Small intestine (tissue), 7 donors: ENCODE data around the gene TENM4. TPM values are rescaled to one million over a fixed set of nuclear protein-coding genes. Genes with fewer than 3 reads are reported as not detected.
"Not testable (repeated sequence)": the region's sequence is repeated elsewhere in the genome, so short reads cannot be mapped to it uniquely, and the experiment has no call there.

ENCODE experiments used
- DNase-seq, 2 donors: peaks; one replicate each; pipeline versions ENCODE4 v3.0.0 to v3.0.0-alpha.2; 2013
- FAIRE-seq: peaks from 2 replicates; lab custom pipeline; 2012; peaks lifted over from hg19 to GRCh38; lab: Jason Lieb, UNC
- H3K27ac ChIP-seq, 3 donors: one replicate each; pipeline ENCODE4 v1.5.1; 2013; ENCODE audit warnings: low read length in 2 of 3, mild to moderate bottlenecking in 2 of 3, control low read depth in 1 of 3, inconsistent platforms in 1 of 3, low read depth in 1 of 3, moderate library complexity in 1 of 3
- H3K27me3 ChIP-seq, 3 donors: one replicate each; pipeline ENCODE4 v1.6.1; 2013; ENCODE audit warnings: low read length in 3 of 3, inconsistent platforms in 1 of 3; ENCODE audit not compliant: control insufficient read depth in 3 of 3, insufficient read depth in 3 of 3
- H3K36me3 ChIP-seq, 3 donors: one replicate each; pipeline ENCODE4 v1.6.1; 2013; ENCODE audit warnings: low read length in 3 of 3, inconsistent platforms in 1 of 3, low read depth in 1 of 3, mild to moderate bottlenecking in 1 of 3, moderate library complexity in 1 of 3; ENCODE audit not compliant: control insufficient read depth in 3 of 3, insufficient read depth in 2 of 3
- H3K4me1 ChIP-seq, 3 donors: one replicate each; pipeline ENCODE4 v1.6.1; 2013; ENCODE audit warnings: low read length in 2 of 3, inconsistent platforms in 1 of 3, low read depth in 1 of 3, mild to moderate bottlenecking in 1 of 3, moderate library complexity in 1 of 3; ENCODE audit not compliant: control insufficient read depth in 3 of 3, insufficient read depth in 2 of 3
- H3K4me3 ChIP-seq, 3 donors: one replicate each; pipeline ENCODE4 v1.5.1; 2013; ENCODE audit warnings: low read length in 3 of 3, control low read depth in 1 of 3, inconsistent platforms in 1 of 3, low read depth in 1 of 3, mild to moderate bottlenecking in 1 of 3, moderate library complexity in 1 of 3
- H3K9me3 ChIP-seq, 2 donors: one replicate each; pipeline ENCODE4 v1.6.1; 2013; ENCODE audit warnings: low read depth in 1 of 2, low read length in 1 of 2; ENCODE audit not compliant: control insufficient read depth in 2 of 2, insufficient read depth in 1 of 2
- WGBS, 3 donors: extraction: QIAGEN DNeasy Blood & Tissue Kit; methylation state at CpG; one replicate each; pipeline ENCODE4 v1.1.7; 2013; 5-methylcytosine and 5-hydroxymethylcytosine counted together
- polyA plus RNA-seq, 4 donors: library from polyadenylated mRNA; stranded (reverse) in 3 of 4; unstranded in 1 of 4; fragments of 200-250 nt in 3 of 4; fragments of 120-200 nt in 1 of 4; gene quantifications; one replicate each; pipeline versions ENCODE4 v1.2.1 to v1.2.3, GENCODE V29; 2013
- donor health status: healthy with polysubstance abuse.
- donor health status: control.
- donor health status: control.
- donor health status: Bipolar disorder and iron deficiency.
- donor health status: healthy.

The TENM4 gene
- polyA plus RNA-seq, 4 donors: under 0.01 to 0.96 (median 0.31) TPM; not detected in 1

DNA sequence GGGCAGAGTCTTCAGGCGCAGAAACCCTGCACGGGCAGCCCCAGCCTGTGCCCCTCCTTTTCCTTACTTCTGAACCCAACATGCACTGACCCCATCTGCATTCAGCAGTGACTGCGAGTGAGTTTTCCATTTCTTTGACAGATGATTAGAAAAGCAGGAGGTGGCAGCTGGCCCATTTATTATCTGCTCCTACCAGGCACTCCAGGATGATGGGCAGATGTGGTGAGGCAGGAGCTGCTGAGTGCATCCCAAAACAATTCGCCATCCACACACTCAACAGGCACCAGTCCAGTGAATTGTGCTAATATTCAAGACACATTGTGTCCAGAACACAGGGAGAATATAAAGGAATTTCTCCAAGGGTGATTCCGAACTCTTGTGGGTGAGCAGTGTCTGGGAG is 208.5 kb downstream of the TENM4 start:
- H3K36me3 ChIP-seq: no peaks in the 10 kb centered on the region
- H3K4me1 ChIP-seq: no peaks in the 10 kb centered on the region
- no peaks in the 10 kb centered on the region for H3K9me3 ChIP-seq
- FAIRE-seq (no peak), DNase-seq (no peak)
- H3K4me3 ChIP-seq: no peak overlapping the region
- H3K27me3 ChIP-seq: no peaks in the 10 kb centered on the region
- no peak overlapping the region for H3K27ac ChIP-seq
- WGBS, 3 donors: 87 to 88% (median 87%) methylated on average over 5 of the region's 5 CpGs

GRCh38 chr11:79229047-79229446 is 211.8 kb downstream of the TENM4 start:
- WGBS, 3 donors: 73 to 97% (median 85%) methylated on average over 1 of the region's 1 CpG

GRCh38 chr11:79227767-79228755 is 212.8 kb downstream of the TENM4 start:
- FAIRE-seq (no peak), DNase-seq (no peak)
- WGBS, 3 donors: 66 to 70% (median 69%) methylated on average over 13 of the region's 13 CpGs
- Histone ChIP-seq H3K9me3 (no peaks in the 10 kb centered on the region), H3K36me3 (no peaks in the 10 kb centered on the region), H3K27ac (no peak overlapping the region), H3K4me3 (no peak overlapping the region), H3K4me1 (no peaks in the 10 kb centered on the region), H3K27me3 (no peaks in the 10 kb centered on the region)

More at GRCh38 chr11:79229047-79229446, 211.8 kb downstream of the TENM4 start:
- FAIRE-seq (no peak), DNase-seq (no peak)
- Histone ChIP-seq H3K9me3 (no peaks in the 10 kb centered on the region), H3K4me1 (no peaks in the 10 kb centered on the region), H3K36me3 (no peaks in the 10 kb centered on the region), H3K4me3 (no peak overlapping the region), H3K27ac (no peak overlapping the region), H3K27me3 (no peaks in the 10 kb centered on the region)

DNA sequence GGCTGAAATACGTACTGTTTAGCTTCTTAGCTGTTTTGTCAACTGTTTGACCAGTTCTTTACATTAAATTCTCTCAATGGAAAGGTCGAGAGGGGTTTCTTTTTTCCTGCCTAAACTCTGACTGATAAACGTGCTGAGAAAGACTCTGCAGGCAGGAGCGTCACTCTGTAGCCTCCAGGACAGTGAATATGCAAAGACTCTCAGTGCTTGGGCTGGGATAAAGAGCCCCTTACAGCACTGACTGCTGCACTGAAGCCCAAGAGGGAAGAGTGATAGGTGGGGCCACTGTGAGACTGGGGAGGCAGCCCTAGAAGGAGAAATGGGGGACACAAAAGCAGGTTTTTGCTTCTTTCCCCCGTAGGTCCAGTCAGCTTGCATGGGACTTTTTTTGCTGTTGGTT is 213.5 kb downstream of the TENM4 start:
- H3K4me1 ChIP-seq: no peaks in the 10 kb centered on the region
- no peak for DNase-seq
- no peaks in the 10 kb centered on the region for H3K36me3 ChIP-seq
- H3K27ac ChIP-seq: no peak overlapping the region
- H3K9me3 ChIP-seq: no peaks in the 10 kb centered on the region
- no peak for FAIRE-seq
- WGBS, 3 donors: 57 to 59% (median 57%) methylated on average over 5 of the region's 5 CpGs
- no peaks in the 10 kb centered on the region for H3K27me3 ChIP-seq
- no peak overlapping the region for H3K4me3 ChIP-seq

DNA sequence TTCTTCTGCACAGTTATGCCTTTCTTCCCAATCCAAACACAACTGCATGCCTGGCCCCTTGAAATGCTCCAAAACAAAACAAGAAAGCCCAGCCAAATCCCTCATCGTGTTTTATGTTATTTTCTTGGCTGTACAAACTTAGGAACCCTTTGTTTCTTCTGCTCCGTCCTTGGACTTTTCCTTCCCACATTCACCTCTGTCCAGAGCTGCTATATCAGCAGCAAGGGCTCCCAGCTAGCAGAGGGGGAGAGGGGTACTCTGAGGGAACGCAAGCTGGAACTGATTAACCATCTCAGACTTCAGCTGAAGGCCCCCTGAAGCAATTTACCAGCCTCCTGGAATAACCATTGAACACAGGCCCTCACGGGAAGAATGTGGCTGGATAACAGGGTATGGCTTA is 214.7 kb downstream of the TENM4 start:
- Histone ChIP-seq H3K4me3 (no peak overlapping the region), H3K27ac (no peak overlapping the region), H3K9me3 (no peaks in the 10 kb centered on the region), H3K27me3 (no peaks in the 10 kb centered on the region), H3K36me3 (no peaks in the 10 kb centered on the region), H3K4me1 (no peaks in the 10 kb centered on the region)
- FAIRE-seq: no peak
- DNase-seq: no peak
- 35 to 51% (median 38%) methylated on average over 4 of the region's 4 CpGs for whole genome bisulfite sequencing, 3 donors

- H3K27ac ChIP-seq, FAIRE-seq: not testable (repeated sequence)
These were observed 218.7 kb downstream of the TENM4 start for GRCh38 chr11:79222163-79222562.

GRCh38 chr11:79221444-79222130 is 219.2 kb downstream of the TENM4 start:
- no peak for FAIRE-seq
- WGBS, 3 donors: 73 to 84% (median 77%) methylated on average over 10 of the region's 10 CpGs
- no peaks in the 10 kb centered on the region for H3K36me3 ChIP-seq

More at GRCh38 chr11:79222163-79222562, 218.7 kb downstream of the TENM4 start:
- 89 to 93% (median 93%) methylated on average over 5 of the region's 5 CpGs for WGBS, 3 donors
- H3K36me3 ChIP-seq, H3K9me3 ChIP-seq, H3K4me1 ChIP-seq, DNase-seq, H3K4me3 ChIP-seq, H3K27me3 ChIP-seq: not testable (repeated sequence)

GRCh38 chr11:79220171-79220570 is 220.7 kb downstream of the TENM4 start:
- H3K4me3 ChIP-seq: no peak overlapping the region
- DNase-seq: no peak
- H3K27ac ChIP-seq: no peak overlapping the region
- H3K9me3 ChIP-seq: no peaks in the 10 kb centered on the region
- H3K36me3 ChIP-seq: no peaks in the 10 kb centered on the region
- no peaks in the 10 kb centered on the region for H3K27me3 ChIP-seq
- FAIRE-seq: no peak
- 70 to 89% (median 81%) methylated on average over 3 of the region's 3 CpGs for WGBS, 3 donors
- no peaks in the 10 kb centered on the region for H3K4me1 ChIP-seq

More at GRCh38 chr11:79221444-79222130, 219.2 kb downstream of the TENM4 start:
- DNase-seq: no peak
- Histone ChIP-seq H3K27me3 (no peaks in the 10 kb centered on the region), H3K4me3 (no peak overlapping the region), H3K9me3 (no peaks in the 10 kb centered on the region), H3K4me1 (no peaks in the 10 kb centered on the region), H3K27ac (no peak overlapping the region)
